ENCODE measurements around the gene MALSU1.

DNA sequence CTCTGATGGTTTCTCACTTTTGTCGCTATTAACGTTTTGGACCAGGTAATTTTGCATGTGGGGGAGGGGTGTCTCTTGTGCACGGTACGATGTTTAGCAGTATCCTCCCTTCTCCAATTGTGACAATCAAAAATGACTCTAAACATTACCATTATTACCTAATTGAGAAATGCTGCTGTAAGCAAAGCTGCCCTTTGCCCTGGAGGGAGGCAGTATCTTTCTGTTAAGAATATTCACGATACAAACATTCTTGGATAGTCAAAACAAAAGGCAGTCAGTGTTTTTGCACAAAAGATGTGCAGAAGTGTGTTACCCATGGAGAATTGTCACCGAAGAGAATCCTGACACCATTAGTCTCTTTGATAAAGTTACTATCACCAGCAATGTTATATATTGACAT, 9.6 kb downstream of the MALSU1 start:
- no peak for TF ChIP-seq CTCF (IDR thresholded peaks at IDR 0.05)
- no peak for TF ChIP-seq POLR2A (IDR thresholded peaks at IDR 0.05)
